Measurements from ENCODE around the gene RAB14. TPM values are rescaled to one million over a fixed set of nuclear protein-coding genes. Genes with fewer than 3 reads are reported as not detected.

Gene RAB14
- total RNA-seq, 1 experiment from 2014 or later, result 63.1 TPM

- ChIA-PET RAD21 (ENCODE audit: low non-redundant PET in 1 of 2, low total read pairs in 2 of 2, uncharacterized antibody in 2 of 2, unreplicated experiment in 2 of 2) (interaction anchor here in 1 of 2 experiments (0.6 kb wide), 1 partner anchor 183 kb away, joined by 3 read pairs; no protein-coding TSS in a partner anchor), CTCF (interaction anchor here (1.0 to 1.2 kb wide), 2 partner anchors 12 to 141 kb away, joined by 3 to 5 read pairs; no protein-coding TSS in a partner anchor), POLR2A (interaction anchor here (0.8 to 1.0 kb wide), 2 partner anchors 11 to 86 kb away, joined by 3 to 5 read pairs; no protein-coding TSS in a partner anchor)
- H3K36me3 ChIP-seq (ENCODE audit: control insufficient read depth in 1 of 2, insufficient read depth in 2 of 2, low read length in 2 of 2), result no peaks in the 10 kb centered on the region
- H2AFZ ChIP-seq (ENCODE audit: low read depth, low read length, poor library complexity, severe bottlenecking), result no peak overlapping the region
- H3K9ac ChIP-seq (ENCODE audit: low read length), result peak overlapping the region; percentile 82
- no peak for DNase-seq (ENCODE audit: low read depth, low spot score)
- H3K27me3 ChIP-seq (ENCODE audit: insufficient read depth, low read length), result no peaks in the 10 kb centered on the region
- H3K4me2 ChIP-seq (ENCODE audit: low read length), result peak overlapping the region; percentile 82
- H3K4me1 ChIP-seq (ENCODE audit: control insufficient read depth in 1 of 2, insufficient read depth in 2 of 2, low read length in 2 of 2), result peaks cover 7 to 17% of the 10 kb centered on the region in 2 experiments; a peak in 3 of 4 replicates
- no peaks in the 10 kb centered on the region for H3K9me2 ChIP-seq (ENCODE audit: insufficient read depth)
- H3K4me3 ChIP-seq (replicated peaks in 1 of 2; ENCODE audit: low read depth in 1 of 2, low read length in 2 of 2), result peak overlapping the region; percentile 64 to 67
- peaks cover 38% of the 10 kb centered on the region; the same call in 1 of the 2 replicates for H4K20me1 ChIP-seq (ENCODE audit: insufficient read depth)
- peak; percentile 43 for ATAC-seq
- H3K9me3 ChIP-seq (ENCODE audit: control insufficient read depth in 1 of 2, insufficient read depth in 1 of 2, low read depth in 1 of 2, low read length in 2 of 2), result no peaks in the 10 kb centered on the region
- no peak for TF ChIP-seq EZH2 (IDR thresholded peaks at IDR 0.05)
- peak; percentile 60 for TF ChIP-seq EGR1 (IDR thresholded peaks at IDR 0.05; ENCODE audit: low read depth)
- TF ChIP-seq ZFX (IDR thresholded peaks at IDR 0.05), result peak; percentile 89
- no TSS peak for BruUV-seq (replicated peaks)
- peaks cover 55% of the 10 kb centered on the region for H3K79me2 ChIP-seq (ENCODE audit: insufficient read depth, low read length)
- intact Hi-C loops (cut with micrococcal nuclease), result no loop called here
- peak overlapping the region; percentile 87 for H3K27ac ChIP-seq (ENCODE audit: low read depth, low read length)
These were observed 478 bp downstream of the RAB14 start for GRCh38 chr9:121201045-121201737.

- H3K36me3 ChIP-seq (ENCODE audit: control insufficient read depth in 1 of 2, insufficient read depth in 2 of 2, low read length in 2 of 2), result no peaks in the 10 kb centered on the region
- CTCF ChIA-PET, result no interaction called here
- peak overlapping the region; percentile 82 for H3K4me2 ChIP-seq (ENCODE audit: low read length)
- intact Hi-C loops (cut with micrococcal nuclease), result no loop called here
- peaks cover 63% of the 10 kb centered on the region for H3K79me2 ChIP-seq (ENCODE audit: insufficient read depth, low read length)
- BruUV-seq (replicated peaks), result TSS peak; percentile 48
- DNase-seq (ENCODE audit: low read depth, low spot score) (no peak), ATAC-seq (no peak)
- H3K27ac ChIP-seq (ENCODE audit: low read depth, low read length), result no peak overlapping the region
- POLR2A ChIA-PET, result no interaction called here
- H3K9me3 ChIP-seq (ENCODE audit: control insufficient read depth in 1 of 2, insufficient read depth in 1 of 2, low read depth in 1 of 2, low read length in 2 of 2), result no peaks in the 10 kb centered on the region
- H3K9me2 ChIP-seq (ENCODE audit: insufficient read depth), result no peaks in the 10 kb centered on the region
- RAD21 ChIA-PET (ENCODE audit: low non-redundant PET in 1 of 2, low total read pairs in 2 of 2, uncharacterized antibody in 2 of 2, unreplicated experiment in 2 of 2), result no interaction called here
- peak overlapping the region; percentile 64 to 67 for H3K4me3 ChIP-seq (replicated peaks in 1 of 2; ENCODE audit: low read depth in 1 of 2, low read length in 2 of 2)
- no peaks in the 10 kb centered on the region for H3K27me3 ChIP-seq (ENCODE audit: insufficient read depth, low read length)
- H4K20me1 ChIP-seq (ENCODE audit: insufficient read depth), result peaks cover 46% of the 10 kb centered on the region; the same call in 1 of the 2 replicates
- TF ChIP-seq SRF (IDR thresholded peaks at IDR 0.05; ENCODE audit: low read depth) (no peak), JUND (IDR thresholded peaks at IDR 0.05) (no peak), SP1 (IDR thresholded peaks at IDR 0.05; ENCODE audit: low read depth) (no peak)
- H3K9ac ChIP-seq (ENCODE audit: low read length), result peak overlapping the region; percentile 82
- no peak overlapping the region for H2AFZ ChIP-seq (ENCODE audit: low read depth, low read length, poor library complexity, severe bottlenecking)
- peaks cover 5 to 17% of the 10 kb centered on the region in 2 experiments; a peak in 3 of 4 replicates for H3K4me1 ChIP-seq (ENCODE audit: control insufficient read depth in 1 of 2, insufficient read depth in 2 of 2, low read length in 2 of 2)
These were observed 1.3 kb downstream of the RAB14 start for GRCh38 chr9:121200356-121200755.

All from HCT116 (cell line).